Osteoblast (primary cell): Measurements from ENCODE around the gene CABLES1. TPM values are rescaled to one million over a fixed set of nuclear protein-coding genes. Genes with fewer than 3 reads are reported as not detected.

Experiments
- DNase-seq: peaks from one replicate; pipeline ENCODE4 v3.0.0; 2011; ENCODE audit warnings: low spot score, mixed read lengths; ENCODE audit not compliant: insufficient read length; ENCODE audit errors: missing footprints
- H2AFZ ChIP-seq: 2 replicates; pipeline ENCODE4 v1.6.0; 2011; ENCODE audit warnings: mild to moderate bottlenecking, low read length
- H3K27ac ChIP-seq: 2 replicates; pipeline ENCODE4 v1.5.1; 2011; ENCODE audit warnings: mild to moderate bottlenecking, low read depth, low read length, moderate library complexity
- H3K27me3 ChIP-seq: 2 replicates; pipeline ENCODE4 v1.6.0; 2012; ENCODE audit warnings: mild to moderate bottlenecking, control low read depth, inconsistent platforms, low read length, moderate library complexity; ENCODE audit not compliant: insufficient read depth
- H3K36me3 ChIP-seq: 2 replicates; pipeline ENCODE4 v1.5.1; 2011; ENCODE audit warnings: mild to moderate bottlenecking, low read length, control low read depth, moderate library complexity; ENCODE audit not compliant: insufficient read depth
- H3K4me1 ChIP-seq: 2 replicates; pipeline ENCODE4 v1.5.1; 2011; ENCODE audit warnings: mild to moderate bottlenecking, low read length, control low read depth, moderate library complexity; ENCODE audit not compliant: insufficient read depth
- H3K4me2 ChIP-seq: 2 replicates; pipeline ENCODE4 v1.6.0; 2011; ENCODE audit warnings: mild to moderate bottlenecking, low read length; ENCODE audit not compliant: insufficient read depth
- H3K4me3 ChIP-seq: fragments of 200-600 bp; sonication (generic); 3 replicates; pipeline ENCODE4 v1.5.1; 2012; ENCODE audit warnings: mild to moderate bottlenecking, low read length, inconsistent platforms; ENCODE audit not compliant: insufficient read depth
- H3K79me2 ChIP-seq: 2 replicates; pipeline ENCODE4 v1.6.0; 2012; ENCODE audit warnings: mild to moderate bottlenecking, low read length, control low read depth, inconsistent platforms; ENCODE audit not compliant: insufficient read depth
- H3K9me3 ChIP-seq: 2 replicates; pipeline ENCODE4 v1.5.1; 2011; ENCODE audit warnings: low read depth, low read length, control low read depth
- H4K20me1 ChIP-seq: 2 replicates; pipeline ENCODE4 v1.6.0; 2012; ENCODE audit warnings: mild to moderate bottlenecking, low read length, control low read depth; ENCODE audit not compliant: insufficient read depth
- total RNA-seq: library from RNA; depleted of rRNA; stranded (reverse); fragments of >200 nt; gene quantifications from 2 replicates; pipeline ENCODE4 v1.2.3, GENCODE V29; 2012
- TF ChIP-seq, protein P1 (sequence below): IDR thresholded peaks from 2 replicates; pipeline ENCODE4 v1.5.1; 2011; ENCODE audit warnings: mild to moderate bottlenecking, low read depth, low read length, moderate library complexity; ENCODE audit errors: extremely low read depth

The CABLES1 gene
- total RNA-seq, 1 donor: 13.0 TPM

DNA sequence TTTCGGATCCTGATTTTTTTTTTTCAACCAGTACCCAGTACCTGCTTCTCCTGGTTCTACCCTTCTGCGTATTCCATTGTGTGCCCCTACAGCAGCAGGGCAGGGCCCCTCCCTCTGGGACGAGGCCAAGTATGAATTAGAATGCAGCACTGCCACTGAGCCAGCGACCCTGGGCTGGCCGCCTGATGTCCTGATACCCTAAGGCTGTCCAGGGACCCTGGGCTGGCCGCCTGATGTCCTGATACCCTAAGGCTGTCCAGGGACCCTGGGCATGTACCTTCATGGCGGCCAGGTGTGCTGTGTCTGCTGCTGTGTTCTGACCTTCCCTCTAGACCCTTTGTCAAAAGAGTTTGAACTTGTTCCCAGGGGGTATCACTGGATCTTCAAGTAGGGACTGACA is 42.9 kb downstream of the CABLES1 start:
- no peaks in the 10 kb centered on the region for H3K9me3 ChIP-seq
- H3K27me3 ChIP-seq: no peaks in the 10 kb centered on the region
- peaks cover 22% of the 10 kb centered on the region for H4K20me1 ChIP-seq
- peaks cover 28% of the 10 kb centered on the region for H3K79me2 ChIP-seq
- H3K4me2 ChIP-seq: no peak overlapping the region
- H3K27ac ChIP-seq: no peak overlapping the region
- H3K4me3 ChIP-seq: no peak overlapping the region
- peaks cover 10% of the 10 kb centered on the region for H3K4me1 ChIP-seq
- TF ChIP-seq, protein P1, sequence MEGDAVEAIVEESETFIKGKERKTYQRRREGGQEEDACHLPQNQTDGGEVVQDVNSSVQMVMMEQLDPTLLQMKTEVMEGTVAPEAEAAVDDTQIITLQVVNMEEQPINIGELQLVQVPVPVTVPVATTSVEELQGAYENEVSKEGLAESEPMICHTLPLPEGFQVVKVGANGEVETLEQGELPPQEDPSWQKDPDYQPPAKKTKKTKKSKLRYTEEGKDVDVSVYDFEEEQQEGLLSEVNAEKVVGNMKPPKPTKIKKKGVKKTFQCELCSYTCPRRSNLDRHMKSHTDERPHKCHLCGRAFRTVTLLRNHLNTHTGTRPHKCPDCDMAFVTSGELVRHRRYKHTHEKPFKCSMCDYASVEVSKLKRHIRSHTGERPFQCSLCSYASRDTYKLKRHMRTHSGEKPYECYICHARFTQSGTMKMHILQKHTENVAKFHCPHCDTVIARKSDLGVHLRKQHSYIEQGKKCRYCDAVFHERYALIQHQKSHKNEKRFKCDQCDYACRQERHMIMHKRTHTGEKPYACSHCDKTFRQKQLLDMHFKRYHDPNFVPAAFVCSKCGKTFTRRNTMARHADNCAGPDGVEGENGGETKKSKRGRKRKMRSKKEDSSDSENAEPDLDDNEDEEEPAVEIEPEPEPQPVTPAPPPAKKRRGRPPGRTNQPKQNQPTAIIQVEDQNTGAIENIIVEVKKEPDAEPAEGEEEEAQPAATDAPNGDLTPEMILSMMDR: no peak
- no peak overlapping the region for H2AFZ ChIP-seq
- H3K36me3 ChIP-seq: no peaks in the 10 kb centered on the region
- no peak for DNase-seq

DNA sequence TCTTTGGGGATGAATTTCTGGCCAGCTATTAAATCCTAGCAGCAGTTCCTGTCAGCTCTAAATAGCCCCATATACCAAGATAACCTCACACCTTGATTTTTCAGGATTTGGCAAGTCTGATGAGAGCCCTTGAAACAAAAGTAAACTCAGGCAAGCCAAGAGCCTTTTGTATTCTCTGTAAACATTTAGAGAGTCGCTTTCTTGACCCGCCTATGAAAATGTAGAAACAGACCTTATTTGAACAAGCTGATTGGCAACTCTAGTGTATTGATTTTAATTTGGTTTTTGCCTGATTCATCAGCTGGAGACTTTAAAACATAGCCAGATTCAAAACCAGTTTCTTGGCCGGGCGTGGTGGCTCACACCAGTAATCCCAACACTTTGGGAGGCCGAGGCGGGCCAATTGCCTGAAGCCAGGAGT is 43.4 kb downstream of the CABLES1 start:
- Histone ChIP-seq H4K20me1 (peaks cover 22% of the 10 kb centered on the region), H2AFZ (no peak overlapping the region), H3K79me2 (peaks cover 29% of the 10 kb centered on the region), H3K27me3 (no peaks in the 10 kb centered on the region), H3K36me3 (no peaks in the 10 kb centered on the region), H3K4me1 (peaks cover 14% of the 10 kb centered on the region), H3K27ac (no peak overlapping the region), H3K9me3 (no peaks in the 10 kb centered on the region), H3K4me2 (no peak overlapping the region), H3K4me3 (no peak overlapping the region)
- no peak for DNase-seq
- TF ChIP-seq, protein P1: no peak

DNA sequence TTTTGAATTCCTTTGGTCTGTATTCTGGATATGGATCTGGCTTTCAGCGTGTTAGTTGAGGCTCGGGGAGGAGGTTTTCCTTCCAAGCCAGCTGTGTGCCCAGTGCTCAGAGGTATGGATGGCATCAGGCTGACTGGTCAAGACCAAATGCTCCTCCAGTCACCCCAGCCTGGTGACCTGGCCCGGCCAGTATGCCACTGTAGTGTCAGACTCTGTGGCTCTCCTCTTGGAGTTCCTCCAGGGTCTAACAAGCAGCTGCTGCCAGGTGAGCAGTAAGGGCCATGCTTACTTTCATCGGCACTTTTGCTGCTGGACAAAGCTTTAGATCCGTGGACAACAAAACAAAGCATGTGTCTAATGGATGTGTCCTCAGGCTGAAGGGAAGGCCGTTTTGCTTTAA is 44.1 kb downstream of the CABLES1 start:
- H3K4me1 ChIP-seq: peaks cover 19% of the 10 kb centered on the region
- no peak overlapping the region for H2AFZ ChIP-seq
- peaks cover 22% of the 10 kb centered on the region for H4K20me1 ChIP-seq
- H3K9me3 ChIP-seq: no peaks in the 10 kb centered on the region
- H3K27ac ChIP-seq: no peak overlapping the region
- DNase-seq: no peak
- TF ChIP-seq, protein P1: no peak
- peaks cover 33% of the 10 kb centered on the region for H3K79me2 ChIP-seq
- H3K27me3 ChIP-seq: no peaks in the 10 kb centered on the region
- no peak overlapping the region for H3K4me3 ChIP-seq
- no peaks in the 10 kb centered on the region for H3K36me3 ChIP-seq
- H3K4me2 ChIP-seq: no peak overlapping the region

DNA sequence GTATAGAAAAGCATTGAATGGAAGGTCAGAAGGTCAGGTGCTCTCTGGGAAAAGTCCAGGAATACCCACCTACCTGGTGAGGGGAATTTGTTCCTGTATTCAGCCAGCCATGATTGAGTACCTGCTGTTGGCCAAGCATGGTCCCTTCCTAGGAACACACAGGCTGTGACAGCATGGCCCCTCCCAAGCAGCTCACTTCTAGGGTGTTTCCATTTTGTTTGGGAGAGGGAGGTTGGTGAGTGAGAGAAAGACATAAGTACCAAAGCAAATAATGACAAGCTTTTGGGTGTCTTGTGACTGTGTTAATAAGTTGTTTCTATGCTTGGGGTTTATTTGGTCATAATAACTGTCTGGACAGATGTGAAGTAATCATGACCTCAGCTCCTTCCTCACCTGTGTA is 46.3 kb downstream of the CABLES1 start:
- Histone ChIP-seq H4K20me1 (peaks cover 11% of the 10 kb centered on the region), H3K4me1 (peaks cover 19% of the 10 kb centered on the region), H3K79me2 (peaks cover 45% of the 10 kb centered on the region), H3K27me3 (no peaks in the 10 kb centered on the region), H3K9me3 (no peaks in the 10 kb centered on the region), H3K4me2 (no peak overlapping the region), H3K27ac (no peak overlapping the region), H2AFZ (no peak overlapping the region), H3K36me3 (no peaks in the 10 kb centered on the region), H3K4me3 (no peak overlapping the region)
- TF ChIP-seq, protein P1: no peak
- no peak for DNase-seq
